DND-41 (cell line): Measurements from ENCODE around the gene S1PR2.

ENCODE experiments used
- EZH2 ChIP-seq: IDR thresholded peaks from 3 replicates; pipeline ENCODE4 v1.6.1; 2012; ENCODE audit warnings: borderline replicate concordance, low read depth, mild to moderate bottlenecking, moderate library complexity, low read length, inconsistent platforms; ENCODE audit not compliant: severe bottlenecking
- TF ChIP-seq, protein P1 (sequence below): IDR thresholded peaks from 2 replicates; pipeline ENCODE4 v1.5.1; 2012; ENCODE audit warnings: borderline replicate concordance, low read length, moderate library complexity, mild to moderate bottlenecking; ENCODE audit not compliant: poor library complexity, severe bottlenecking; ENCODE audit errors: extremely low read depth

DNA sequence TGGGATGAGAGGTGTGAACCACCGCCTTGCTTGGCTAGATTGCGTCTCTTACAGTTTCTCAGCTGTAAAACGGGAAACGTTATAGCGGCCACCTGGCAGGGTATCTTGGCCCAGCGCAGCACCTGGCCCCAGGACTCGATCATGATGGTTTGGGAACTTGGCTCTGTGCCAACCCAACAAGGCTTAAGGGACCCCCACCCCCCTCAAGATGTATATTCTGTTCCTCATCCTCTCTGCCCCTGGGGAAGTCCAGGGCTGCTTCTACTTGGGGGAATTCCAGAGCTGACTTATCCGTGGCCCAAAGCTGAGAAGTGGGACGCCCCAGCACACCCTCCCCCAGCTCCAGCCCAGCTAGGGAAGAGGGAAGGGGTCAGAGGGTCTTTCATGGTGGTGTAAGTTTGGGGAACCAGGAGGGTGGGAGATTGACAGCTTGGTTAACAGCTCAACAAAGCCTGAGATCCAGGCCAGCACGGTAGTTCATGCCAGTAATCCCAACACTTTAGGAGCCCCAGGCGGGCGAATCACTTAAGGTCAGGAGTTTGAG lies 40.5 kb upstream of the S1PR2 start:
- TF ChIP-seq, protein P1, sequence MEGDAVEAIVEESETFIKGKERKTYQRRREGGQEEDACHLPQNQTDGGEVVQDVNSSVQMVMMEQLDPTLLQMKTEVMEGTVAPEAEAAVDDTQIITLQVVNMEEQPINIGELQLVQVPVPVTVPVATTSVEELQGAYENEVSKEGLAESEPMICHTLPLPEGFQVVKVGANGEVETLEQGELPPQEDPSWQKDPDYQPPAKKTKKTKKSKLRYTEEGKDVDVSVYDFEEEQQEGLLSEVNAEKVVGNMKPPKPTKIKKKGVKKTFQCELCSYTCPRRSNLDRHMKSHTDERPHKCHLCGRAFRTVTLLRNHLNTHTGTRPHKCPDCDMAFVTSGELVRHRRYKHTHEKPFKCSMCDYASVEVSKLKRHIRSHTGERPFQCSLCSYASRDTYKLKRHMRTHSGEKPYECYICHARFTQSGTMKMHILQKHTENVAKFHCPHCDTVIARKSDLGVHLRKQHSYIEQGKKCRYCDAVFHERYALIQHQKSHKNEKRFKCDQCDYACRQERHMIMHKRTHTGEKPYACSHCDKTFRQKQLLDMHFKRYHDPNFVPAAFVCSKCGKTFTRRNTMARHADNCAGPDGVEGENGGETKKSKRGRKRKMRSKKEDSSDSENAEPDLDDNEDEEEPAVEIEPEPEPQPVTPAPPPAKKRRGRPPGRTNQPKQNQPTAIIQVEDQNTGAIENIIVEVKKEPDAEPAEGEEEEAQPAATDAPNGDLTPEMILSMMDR, result no peak
- TF ChIP-seq EZH2, result no peak
